Measurements from ENCODE around the gene DNAH12. TPM values are rescaled to one million over a fixed set of nuclear protein-coding genes. Genes with fewer than 3 reads are reported as not detected.
"Not testable (repeated sequence)": the region's sequence is repeated elsewhere in the genome, so short reads cannot be mapped to it uniquely, and the experiment has no call there.

DNAH12 gene
- total and polyA plus RNA-seq, 2 experiments from 2014 or later: not detected

DNA sequence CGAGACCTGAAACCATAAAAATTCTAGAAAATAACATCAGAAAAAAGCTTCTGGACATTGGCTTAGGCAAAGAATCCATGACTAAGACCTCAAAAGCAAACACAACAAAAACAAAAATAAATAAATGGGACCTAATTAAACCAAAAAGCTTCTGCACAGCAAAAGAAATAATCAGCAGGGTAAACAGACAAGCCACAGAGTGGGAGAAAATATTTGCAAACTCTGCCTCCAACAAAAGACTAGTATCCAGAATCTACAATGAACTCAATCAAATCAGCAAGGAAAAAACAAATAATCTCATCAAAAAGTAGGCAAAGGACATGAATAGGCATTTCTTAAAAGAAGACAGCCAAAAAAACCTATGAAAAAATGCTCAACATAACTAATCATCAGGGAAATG, 59.6 kb downstream of the DNAH12 start (continued):
- TF ChIP-seq, protein P1, sequence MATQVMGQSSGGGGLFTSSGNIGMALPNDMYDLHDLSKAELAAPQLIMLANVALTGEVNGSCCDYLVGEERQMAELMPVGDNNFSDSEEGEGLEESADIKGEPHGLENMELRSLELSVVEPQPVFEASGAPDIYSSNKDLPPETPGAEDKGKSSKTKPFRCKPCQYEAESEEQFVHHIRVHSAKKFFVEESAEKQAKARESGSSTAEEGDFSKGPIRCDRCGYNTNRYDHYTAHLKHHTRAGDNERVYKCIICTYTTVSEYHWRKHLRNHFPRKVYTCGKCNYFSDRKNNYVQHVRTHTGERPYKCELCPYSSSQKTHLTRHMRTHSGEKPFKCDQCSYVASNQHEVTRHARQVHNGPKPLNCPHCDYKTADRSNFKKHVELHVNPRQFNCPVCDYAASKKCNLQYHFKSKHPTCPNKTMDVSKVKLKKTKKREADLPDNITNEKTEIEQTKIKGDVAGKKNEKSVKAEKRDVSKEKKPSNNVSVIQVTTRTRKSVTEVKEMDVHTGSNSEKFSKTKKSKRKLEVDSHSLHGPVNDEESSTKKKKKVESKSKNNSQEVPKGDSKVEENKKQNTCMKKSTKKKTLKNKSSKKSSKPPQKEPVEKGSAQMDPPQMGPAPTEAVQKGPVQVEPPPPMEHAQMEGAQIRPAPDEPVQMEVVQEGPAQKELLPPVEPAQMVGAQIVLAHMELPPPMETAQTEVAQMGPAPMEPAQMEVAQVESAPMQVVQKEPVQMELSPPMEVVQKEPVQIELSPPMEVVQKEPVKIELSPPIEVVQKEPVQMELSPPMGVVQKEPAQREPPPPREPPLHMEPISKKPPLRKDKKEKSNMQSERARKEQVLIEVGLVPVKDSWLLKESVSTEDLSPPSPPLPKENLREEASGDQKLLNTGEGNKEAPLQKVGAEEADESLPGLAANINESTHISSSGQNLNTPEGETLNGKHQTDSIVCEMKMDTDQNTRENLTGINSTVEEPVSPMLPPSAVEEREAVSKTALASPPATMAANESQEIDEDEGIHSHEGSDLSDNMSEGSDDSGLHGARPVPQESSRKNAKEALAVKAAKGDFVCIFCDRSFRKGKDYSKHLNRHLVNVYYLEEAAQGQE (IDR thresholded peaks at IDR 0.05; ENCODE audit: unreplicated experiment): no peak
- TF ChIP-seq, protein P2, sequence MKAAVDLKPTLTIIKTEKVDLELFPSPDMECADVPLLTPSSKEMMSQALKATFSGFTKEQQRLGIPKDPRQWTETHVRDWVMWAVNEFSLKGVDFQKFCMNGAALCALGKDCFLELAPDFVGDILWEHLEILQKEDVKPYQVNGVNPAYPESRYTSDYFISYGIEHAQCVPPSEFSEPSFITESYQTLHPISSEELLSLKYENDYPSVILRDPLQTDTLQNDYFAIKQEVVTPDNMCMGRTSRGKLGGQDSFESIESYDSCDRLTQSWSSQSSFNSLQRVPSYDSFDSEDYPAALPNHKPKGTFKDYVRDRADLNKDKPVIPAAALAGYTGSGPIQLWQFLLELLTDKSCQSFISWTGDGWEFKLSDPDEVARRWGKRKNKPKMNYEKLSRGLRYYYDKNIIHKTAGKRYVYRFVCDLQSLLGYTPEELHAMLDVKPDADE (IDR thresholded peaks at IDR 0.05): no peak
- TF ChIP-seq NANOG (IDR thresholded peaks at IDR 0.05; ENCODE audit: borderline replicate concordance) (no peak), JUNB (IDR thresholded peaks at IDR 0.05; ENCODE audit: unreplicated experiment) (no peak), CREB1 (CRISPR knock-in tag; IDR thresholded peaks at IDR 0.05; ENCODE audit: low read depth) (no peak)
- TF ChIP-seq, protein P3, sequence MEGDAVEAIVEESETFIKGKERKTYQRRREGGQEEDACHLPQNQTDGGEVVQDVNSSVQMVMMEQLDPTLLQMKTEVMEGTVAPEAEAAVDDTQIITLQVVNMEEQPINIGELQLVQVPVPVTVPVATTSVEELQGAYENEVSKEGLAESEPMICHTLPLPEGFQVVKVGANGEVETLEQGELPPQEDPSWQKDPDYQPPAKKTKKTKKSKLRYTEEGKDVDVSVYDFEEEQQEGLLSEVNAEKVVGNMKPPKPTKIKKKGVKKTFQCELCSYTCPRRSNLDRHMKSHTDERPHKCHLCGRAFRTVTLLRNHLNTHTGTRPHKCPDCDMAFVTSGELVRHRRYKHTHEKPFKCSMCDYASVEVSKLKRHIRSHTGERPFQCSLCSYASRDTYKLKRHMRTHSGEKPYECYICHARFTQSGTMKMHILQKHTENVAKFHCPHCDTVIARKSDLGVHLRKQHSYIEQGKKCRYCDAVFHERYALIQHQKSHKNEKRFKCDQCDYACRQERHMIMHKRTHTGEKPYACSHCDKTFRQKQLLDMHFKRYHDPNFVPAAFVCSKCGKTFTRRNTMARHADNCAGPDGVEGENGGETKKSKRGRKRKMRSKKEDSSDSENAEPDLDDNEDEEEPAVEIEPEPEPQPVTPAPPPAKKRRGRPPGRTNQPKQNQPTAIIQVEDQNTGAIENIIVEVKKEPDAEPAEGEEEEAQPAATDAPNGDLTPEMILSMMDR (conservative IDR thresholded peaks at IDR 0.05; ENCODE audit: low read depth in 2 of 2): no peak

DNA sequence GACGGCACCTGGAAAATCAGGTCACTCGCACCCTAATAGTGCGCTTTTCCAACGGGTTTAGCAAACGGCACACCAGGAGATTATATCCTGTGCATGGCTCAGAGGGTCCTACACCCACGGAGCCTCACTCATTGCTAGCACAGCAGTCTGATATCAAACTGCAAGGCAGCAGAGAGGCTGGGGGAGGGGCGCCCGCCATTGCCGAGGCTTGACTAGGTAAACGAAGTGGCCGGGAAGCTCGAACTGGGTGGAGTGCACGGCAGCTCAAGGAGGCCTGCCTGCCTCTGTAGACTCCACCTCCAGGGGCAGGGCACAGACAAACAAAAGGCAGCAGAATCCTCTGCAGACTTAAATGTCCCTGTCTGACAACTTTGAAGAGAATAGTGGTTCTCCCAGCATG, 67.0 kb downstream of the DNAH12 start:
- H4K20me1 ChIP-seq (replicated peaks; ENCODE audit: insufficient read depth); H3F3A ChIP-seq (replicated peaks; ENCODE audit: low read depth); H3K4me1 Mint-ChIP-seq; DNase-seq (ENCODE audit: low spot score); H3K27me3 Mint-ChIP-seq (ENCODE audit: insufficient read depth, low read depth, poor library complexity); H3K36me3 ChIP-seq (ENCODE audit: insufficient read depth); H3K79me2 ChIP-seq (replicated peaks; ENCODE audit: insufficient read depth); ATAC-seq; H3K4me3 ChIP-seq; H2AFZ ChIP-seq; H3K4me2 ChIP-seq; H3K27me3 ChIP-seq (ENCODE audit: insufficient read depth); H3K27ac Mint-ChIP-seq; H3K4me3 Mint-ChIP-seq; H3K27ac ChIP-seq (ENCODE audit: low read depth); H3K4me1 ChIP-seq (ENCODE audit: insufficient read depth); H3K9me2 ChIP-seq (ENCODE audit: insufficient read depth): not testable (repeated sequence)
- Mint-ChIP-seq H3K9me3 (peaks cover 52% of the 10 kb centered on the region), H3K36me3 (ENCODE audit: low read depth) (peaks cover 11% of the 10 kb centered on the region)

DNA sequence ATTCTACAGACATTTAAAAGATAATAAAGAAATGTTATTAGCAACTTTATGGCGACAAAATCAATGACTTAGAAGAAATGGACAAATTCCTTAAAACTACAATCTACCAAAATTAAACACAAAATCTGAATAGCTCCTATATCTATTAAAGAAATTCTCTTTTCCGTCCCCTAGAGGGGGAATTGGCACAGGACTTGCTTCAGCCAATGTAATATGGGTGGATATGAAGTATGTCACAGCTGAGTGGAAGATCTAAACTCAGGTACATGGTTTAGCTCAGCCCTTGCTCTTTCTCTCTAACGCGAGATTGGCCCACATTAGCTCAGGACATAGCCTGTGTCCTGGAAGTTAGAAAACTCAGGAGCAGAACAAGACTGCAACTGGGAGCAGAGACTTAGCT, 79.3 kb downstream of the DNAH12 start:
- Histone ChIP-seq H3K27me3 (ENCODE audit: insufficient read depth) (no peaks in the 10 kb centered on the region), H2AFZ (no peak overlapping the region), H4K20me1 (replicated peaks; ENCODE audit: insufficient read depth) (no peaks in the 10 kb centered on the region), H3K4me3 (no peak overlapping the region), H3K27ac (ENCODE audit: low read depth) (no peak overlapping the region), H3K4me1 (ENCODE audit: insufficient read depth) (no peaks in the 10 kb centered on the region), H3K4me2 (no peak overlapping the region), H3F3A (replicated peaks; ENCODE audit: low read depth) (no peaks in the 10 kb centered on the region), H3K9me2 (ENCODE audit: insufficient read depth) (no peaks in the 10 kb centered on the region), H3K79me2 (replicated peaks; ENCODE audit: insufficient read depth) (no peaks in the 10 kb centered on the region), H3K36me3 (ENCODE audit: insufficient read depth) (no peaks in the 10 kb centered on the region)
- H3K4me1 Mint-ChIP-seq: no peaks in the 10 kb centered on the region
- DNase-seq (ENCODE audit: low spot score) (peak; percentile 13), ATAC-seq (no peak)
- TF ChIP-seq, protein P2 (IDR thresholded peaks at IDR 0.05): no peak
- TF ChIP-seq, protein P3 (conservative IDR thresholded peaks at IDR 0.05; ENCODE audit: low read depth in 2 of 2): peak; percentile 10 to 28; a peak in 1 of 4 replicates
- H3K9me3 Mint-ChIP-seq: no peaks in the 10 kb centered on the region
- H3K4me3 Mint-ChIP-seq: no peak overlapping the region
- H3K27ac Mint-ChIP-seq: no peak overlapping the region
- H3K36me3 Mint-ChIP-seq (ENCODE audit: low read depth): no peaks in the 10 kb centered on the region
- H3K27me3 Mint-ChIP-seq (ENCODE audit: insufficient read depth, low read depth, poor library complexity): no peaks in the 10 kb centered on the region

Measured in GM23338 (cell line).